NCI-H2171 treated with DMSO at 0.1 percent for 48 hours (cell line): Measurements from ENCODE around the gene AMOTL2.

Experiments
- DNase-seq: peaks from one replicate; lab custom pipeline; 2025; lab: John Stamatoyannopoulos, UW

The AMOTL2 gene

GRCh38 chr3:134374105-134374790 lies at the start of gene AMOTL2:
Gene AMOTL2, minus strand, starts transcription at chr3:134374447. Its CDS starts 3,014 bp downstream, at chr3:134371433.
- peak; percentile 78 for DNase-seq

- peak; percentile 97 for DNase-seq
Measured at GRCh38 chr3:134423153-134423552, 48.9 kb upstream of the AMOTL2 start.

- DNase-seq: no peak
Measured at GRCh38 chr3:134419960-134420321, 45.7 kb upstream of the AMOTL2 start.

- DNase-seq: peak; percentile 22
Measured at GRCh38 chr3:134419214-134419959, 45.1 kb upstream of the AMOTL2 start.

GRCh38 chr3:134409041-134409440 lies 34.8 kb upstream of the AMOTL2 start:
- no peak for DNase-seq

GRCh38 chr3:134407239-134407625 lies 33.0 kb upstream of the AMOTL2 start:
- no peak for DNase-seq

GRCh38 chr3:134406331-134407238 lies 32.3 kb upstream of the AMOTL2 start:
- peak; percentile 88 for DNase-seq

- no peak for DNase-seq
Measured at GRCh38 chr3:134404366-134404885, 30.2 kb upstream of the AMOTL2 start.

- no peak for DNase-seq
Measured at GRCh38 chr3:134397755-134398154, 23.5 kb upstream of the AMOTL2 start.

GRCh38 chr3:134395103-134395502 lies 20.9 kb upstream of the AMOTL2 start:
- no peak for DNase-seq

- no peak for DNase-seq
Measured at GRCh38 chr3:134394380-134394779, 20.1 kb upstream of the AMOTL2 start.

GRCh38 chr3:134393074-134393473 lies 18.8 kb upstream of the AMOTL2 start:
- DNase-seq: no peak

- DNase-seq: no peak
Measured at GRCh38 chr3:134392336-134392983, 18.2 kb upstream of the AMOTL2 start.

- DNase-seq: no peak
Measured at GRCh38 chr3:134389865-134390264, 15.6 kb upstream of the AMOTL2 start.

GRCh38 chr3:134388788-134389485 lies 14.7 kb upstream of the AMOTL2 start:
- DNase-seq: no peak

- DNase-seq: no peak
Measured at GRCh38 chr3:134388292-134388691, 14.0 kb upstream of the AMOTL2 start.

- DNase-seq: no peak
Measured at GRCh38 chr3:134387293-134387692, 13.0 kb upstream of the AMOTL2 start.

GRCh38 chr3:134384963-134385362 lies 10.7 kb upstream of the AMOTL2 start:
- DNase-seq: no peak

GRCh38 chr3:134381831-134382442 lies 7.7 kb upstream of the AMOTL2 start:
- no peak for DNase-seq

- DNase-seq: no peak
Measured at GRCh38 chr3:134381076-134381475, 6.8 kb upstream of the AMOTL2 start.

- DNase-seq: no peak
Measured at GRCh38 chr3:134380249-134380648, 6.0 kb upstream of the AMOTL2 start.
